Forelimb muscle (tissue), 1 donor: ENCODE measurements around the gene ACOX3. TPM values are rescaled to one million over a fixed set of nuclear protein-coding genes. Genes with fewer than 3 reads are reported as not detected.
"Not testable (repeated sequence)": the region's sequence is repeated elsewhere in the genome, so short reads cannot be mapped to it uniquely, and the experiment has no call there.

Source experiments
- DNase-seq: peaks from one replicate; pipeline ENCODE4 v3.0.0-alpha.2; 2013; ENCODE audit warnings: low read depth
- polyA plus RNA-seq: library from polyadenylated mRNA; unstranded; fragments of 120-200 nt; gene quantifications from one replicate; pipeline ENCODE4 v1.2.1, GENCODE V29; 2013; ENCODE audit not compliant: insufficient read length

ACOX3 gene
- polyA plus RNA-seq, 1 donor: 11.7 TPM

DNA sequence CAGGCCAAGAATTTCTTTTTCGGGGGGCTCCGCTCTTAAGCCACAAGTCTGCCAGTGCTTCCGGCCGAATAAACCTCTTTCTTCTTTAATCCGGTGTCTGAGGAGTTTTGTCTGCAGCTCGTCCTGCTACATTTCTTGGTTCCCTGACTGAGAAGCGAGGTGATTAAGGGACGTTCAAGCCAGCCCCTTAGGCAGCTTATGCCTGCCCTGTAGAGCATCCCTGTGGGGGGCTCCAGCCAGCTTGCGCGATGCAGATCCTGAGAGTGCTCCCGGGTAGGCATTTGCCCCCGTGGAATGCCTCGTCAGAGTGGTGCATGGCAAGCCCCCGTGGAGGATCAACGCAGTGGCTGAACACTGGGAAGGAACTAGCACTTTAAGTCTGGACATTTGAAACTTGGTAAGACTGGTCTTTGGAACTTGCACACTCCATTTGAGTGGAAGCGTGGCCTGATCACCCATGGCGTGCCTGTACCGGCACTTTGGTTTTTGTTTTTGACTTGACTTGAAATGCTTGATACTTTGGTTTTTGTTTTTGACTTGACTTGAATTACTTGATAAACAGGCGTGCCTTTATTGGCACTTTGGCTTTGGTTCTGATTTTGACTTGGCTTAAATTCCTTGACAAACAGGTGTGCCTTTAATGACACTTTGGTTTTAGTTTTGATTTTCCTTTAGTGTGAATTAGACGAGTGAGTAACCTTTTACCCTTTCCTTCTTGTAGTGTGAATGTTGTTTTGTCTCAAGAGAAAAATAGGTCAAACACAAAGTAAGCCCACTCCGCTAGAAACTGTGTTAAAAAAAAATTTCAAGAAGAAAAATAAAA lies 6.1 kb downstream of the ACOX3 start:
- no peak for DNase-seq

DNA sequence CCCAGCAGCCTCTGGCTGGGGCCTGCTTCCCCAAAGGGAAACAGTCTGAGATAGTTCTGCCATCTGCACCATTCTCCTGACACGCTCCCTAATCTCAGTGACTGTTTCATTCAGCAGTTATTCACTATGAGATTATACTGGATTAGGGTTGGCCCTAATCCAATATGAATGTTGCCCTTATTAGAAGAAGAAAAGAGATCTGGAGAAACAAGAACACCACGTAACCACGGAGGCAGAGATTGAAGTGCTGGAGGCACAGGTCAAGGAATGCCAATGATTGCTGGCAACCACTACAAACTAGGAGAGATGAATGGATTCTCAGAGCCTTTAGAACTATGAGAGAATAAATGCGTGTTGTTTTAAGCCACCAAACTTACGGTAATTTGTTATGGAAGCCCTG lies 7.4 kb downstream of the ACOX3 start:
- DNase-seq: no peak

DNA sequence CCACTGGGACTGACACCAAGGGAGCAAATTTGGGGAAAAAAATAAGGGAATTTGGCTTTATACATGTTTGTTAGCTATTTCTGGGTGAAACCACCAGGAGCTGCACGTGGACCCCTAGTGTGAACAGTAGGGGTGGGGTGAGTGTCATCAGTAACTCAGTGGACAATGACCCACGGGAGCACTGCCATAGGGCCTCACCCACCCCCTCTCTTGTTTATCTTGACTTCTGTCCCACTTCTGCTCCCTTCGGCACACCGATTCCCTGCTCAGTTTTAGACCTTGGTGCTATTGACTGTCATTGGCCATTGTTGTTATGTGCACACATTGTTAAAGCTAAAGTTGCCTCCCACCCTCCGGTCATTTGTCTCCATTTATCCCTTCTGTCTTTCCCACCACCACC lies 9.0 kb downstream of the ACOX3 start:
- no peak for DNase-seq

DNA sequence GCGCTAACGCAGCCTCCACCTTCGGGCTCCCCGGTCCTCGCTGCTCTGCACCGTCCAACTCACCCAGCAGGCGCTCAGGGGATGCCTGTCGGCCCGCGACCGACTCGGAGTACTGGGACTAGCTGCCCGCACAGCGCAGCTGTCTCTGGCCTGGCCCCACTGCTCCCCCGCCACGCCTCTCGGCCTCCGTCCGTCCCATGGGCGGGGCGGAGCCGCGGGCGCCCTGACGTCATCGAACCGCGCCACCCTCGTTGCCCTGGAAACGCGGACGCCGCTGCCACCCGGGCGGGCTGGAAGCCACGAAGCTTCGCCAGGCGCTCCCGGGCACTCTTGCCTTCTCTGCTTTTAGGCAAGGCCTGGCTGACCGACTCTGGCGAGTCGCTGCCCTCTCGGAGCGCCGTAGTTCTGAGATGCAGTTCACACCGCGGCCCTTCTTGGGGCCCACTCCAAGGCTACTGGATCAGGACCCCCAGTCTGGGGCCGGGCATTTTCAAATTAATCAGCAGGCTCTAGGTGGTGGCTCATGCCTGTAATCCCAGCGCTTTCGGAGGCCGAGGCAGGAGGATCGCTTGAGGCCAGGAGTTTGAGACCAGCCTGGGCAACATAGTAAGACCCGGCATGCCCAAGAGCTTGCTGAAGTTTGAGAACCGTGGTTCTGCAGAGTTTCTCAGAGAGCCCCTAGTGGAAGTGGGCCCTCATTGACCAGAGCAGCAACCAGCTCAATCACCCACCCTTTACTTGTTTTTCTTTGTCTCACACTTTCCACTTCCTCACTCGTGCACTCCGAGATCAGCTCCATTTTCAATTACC lies 12.0 kb downstream of the ACOX3 start:
- DNase-seq: no peak

DNA sequence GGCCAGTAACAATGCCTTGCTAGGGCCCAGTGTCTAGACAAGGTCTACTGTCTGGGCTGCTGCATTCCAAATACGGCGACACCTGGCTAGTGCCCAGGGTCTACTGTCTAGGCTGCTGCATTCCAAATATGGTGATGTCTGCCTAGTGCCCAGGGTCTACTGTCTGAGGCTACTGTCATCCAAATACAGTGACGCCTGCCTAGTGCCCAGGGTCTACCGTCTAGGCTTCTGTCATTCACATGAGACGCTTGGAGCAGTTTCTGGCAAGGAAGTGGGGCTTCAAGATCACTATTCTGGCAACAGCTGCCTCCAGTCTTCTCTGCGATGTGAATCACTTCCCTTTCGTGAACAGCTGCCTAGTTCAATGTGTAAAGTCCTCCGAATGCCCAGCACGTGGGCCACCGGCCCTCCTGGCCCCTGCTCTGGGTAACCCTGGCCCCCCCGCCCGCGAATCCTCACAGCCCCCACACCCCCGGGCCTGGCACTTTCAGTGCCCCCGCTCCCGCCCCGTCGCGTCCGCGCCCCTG lies 12.7 kb downstream of the ACOX3 start:
- no peak for DNase-seq

DNA sequence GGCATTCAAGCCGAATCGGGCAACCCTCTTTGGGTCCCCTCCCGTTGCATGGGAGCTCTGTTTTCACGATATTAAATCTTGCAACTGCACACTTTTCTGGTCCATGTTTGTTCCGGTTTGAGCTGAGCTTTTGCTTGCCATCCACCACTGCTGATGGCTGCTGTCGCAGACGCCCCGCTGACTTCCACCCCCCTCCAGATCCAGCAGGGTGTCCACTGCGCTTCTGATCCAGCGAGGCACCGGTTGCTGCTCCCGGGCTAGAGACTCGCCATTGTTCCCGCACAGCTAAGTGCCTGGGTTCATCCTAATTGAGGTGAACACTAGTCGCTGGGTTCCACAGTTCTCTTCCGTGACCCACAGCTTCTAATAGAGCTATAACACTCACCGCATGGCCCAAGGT lies 13.3 kb downstream of the ACOX3 start:
- no peak for DNase-seq

DNA sequence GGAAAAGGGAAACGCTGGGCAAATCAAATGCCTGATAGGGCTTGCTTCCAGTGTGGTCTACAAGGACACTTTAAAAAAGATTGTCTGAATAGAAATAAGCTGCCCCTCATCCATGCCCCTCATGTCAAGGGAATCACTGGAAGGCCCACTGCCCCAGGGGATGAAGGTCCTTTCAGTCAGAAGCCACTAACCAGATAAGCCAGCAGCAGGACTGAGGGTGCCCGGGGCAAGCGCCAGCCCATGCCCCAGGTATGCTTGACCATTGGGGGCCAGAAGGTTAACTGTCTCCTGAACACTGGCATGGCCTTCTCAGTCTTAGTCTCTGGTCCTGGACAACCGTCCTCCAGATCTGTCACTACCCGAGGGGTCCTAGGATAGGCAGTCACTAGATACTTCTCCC lies 17.7 kb downstream of the ACOX3 start:
- no peak for DNase-seq

DNA sequence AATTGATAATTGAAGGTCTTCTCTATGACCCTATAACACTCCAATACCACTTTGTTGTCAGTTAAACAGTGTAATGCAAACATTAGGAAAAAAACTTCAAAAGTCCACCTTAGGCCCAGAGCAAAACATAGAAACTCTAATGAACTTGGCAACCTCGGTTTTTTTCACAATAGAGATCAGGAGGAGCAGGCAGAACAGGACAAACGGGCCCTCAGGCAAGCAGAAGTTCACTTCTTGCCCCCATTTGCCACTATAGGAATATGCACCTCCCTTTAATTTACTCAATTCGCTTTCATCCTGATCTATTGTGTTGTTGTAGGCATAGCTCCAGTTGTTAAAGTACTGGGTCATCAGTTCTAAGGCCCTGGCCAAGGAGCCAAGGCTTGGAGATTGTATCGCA lies 18.2 kb downstream of the ACOX3 start:
- DNase-seq: no peak

DNA sequence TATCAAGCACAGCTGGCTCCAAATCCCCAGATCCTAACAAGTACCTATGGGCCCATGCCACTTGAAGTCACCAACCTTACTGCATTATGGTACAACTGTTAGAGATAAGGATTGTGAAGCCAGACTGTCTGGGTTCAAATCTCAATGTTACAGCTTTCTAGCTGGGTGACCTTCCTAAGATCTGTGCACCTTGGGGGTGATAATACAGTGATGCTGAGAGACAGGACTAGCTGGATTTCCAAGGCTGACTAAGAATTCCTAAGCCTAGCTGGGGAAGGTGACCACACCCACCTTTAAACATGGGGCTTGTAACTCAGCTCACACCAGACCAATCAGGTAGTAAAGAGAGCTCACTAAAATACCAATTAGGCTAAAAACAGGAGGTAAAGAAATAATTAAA lies 20.4 kb downstream of the ACOX3 start:
- not testable (repeated sequence) for DNase-seq

DNA sequence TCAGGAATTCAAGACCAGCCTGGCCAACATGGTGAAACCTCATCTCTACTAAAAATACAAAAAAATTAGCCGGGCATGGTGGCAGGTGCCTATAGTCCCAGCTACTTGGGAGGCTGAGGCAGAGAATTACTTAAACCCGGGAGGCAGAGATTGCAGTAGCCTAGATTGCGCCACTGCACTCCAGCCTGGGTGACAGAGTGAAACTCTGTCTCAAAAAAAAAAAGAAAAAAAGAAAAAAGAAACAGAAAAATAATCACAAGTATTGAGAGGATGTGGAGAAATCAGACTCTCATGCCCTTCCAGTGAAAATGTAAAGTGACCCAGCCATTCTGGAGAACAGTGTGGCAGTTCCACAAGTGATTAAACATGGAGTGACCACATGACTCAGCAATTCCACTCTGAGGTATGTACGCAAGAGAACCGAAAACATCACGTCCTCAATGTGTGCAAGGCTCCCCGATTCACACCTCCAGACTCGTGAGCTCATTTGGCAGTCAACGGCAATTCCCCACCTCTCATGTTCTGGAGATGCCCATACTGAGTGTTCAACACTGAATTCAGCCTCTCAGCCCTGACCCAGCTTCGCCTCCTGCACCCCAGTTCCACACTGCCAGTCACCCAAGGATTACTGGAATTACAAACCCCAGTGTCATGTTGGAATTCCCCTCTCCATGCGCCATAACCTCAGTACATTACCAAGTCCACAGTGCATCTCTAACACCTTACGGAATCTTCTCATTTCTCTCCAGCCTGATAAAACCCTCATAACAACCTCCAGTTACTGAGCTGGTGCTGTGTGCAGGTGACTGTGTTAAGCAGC lies 21.1 kb downstream of the ACOX3 start:
- DNase-seq: no peak

DNA sequence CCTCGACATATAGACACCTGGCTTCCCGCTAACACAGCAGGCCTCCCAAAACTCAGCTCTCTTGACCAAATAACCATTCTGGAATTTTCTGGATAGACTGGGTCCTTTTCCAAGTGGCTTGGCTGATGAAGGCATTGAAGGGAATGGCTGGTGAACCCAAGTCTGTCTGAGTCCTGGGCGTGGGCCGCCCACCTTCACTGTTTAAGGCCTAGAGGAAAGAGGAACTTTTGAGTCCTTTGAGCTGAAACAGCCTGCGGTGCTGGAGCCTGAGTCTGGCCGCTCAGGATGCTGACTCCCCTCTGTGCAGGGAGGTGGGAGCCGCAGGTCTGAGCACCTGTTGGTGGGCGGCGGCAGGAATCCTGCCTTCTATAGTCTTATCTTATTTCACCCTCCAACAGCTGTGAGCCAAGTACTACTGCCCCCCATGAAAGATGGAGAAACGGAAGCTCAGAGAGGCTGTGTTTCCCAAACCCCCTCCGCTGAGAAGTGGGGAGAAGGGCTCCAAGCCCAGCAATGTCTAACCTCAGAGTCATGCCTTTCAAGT lies 23.4 kb downstream of the ACOX3 start:
- no peak for DNase-seq

DNA sequence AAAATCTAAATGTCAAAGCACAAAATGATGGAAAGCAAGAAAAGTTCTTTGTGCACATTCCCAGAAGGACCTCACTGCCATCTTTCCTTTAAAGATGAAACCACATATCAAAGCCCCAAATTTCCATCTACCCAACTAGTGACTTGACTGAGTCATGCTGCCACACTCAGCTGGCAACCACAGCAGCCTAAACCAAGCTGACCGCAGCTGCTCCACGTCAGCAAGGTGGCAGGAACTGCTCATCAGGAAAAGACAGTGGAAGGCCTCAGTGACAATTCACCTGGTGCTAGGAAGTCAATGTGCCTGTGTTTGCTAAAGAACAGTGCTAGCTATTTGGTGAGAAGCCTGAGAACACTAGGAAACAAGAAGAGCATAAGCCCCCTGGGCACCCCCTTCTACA lies 26.1 kb downstream of the ACOX3 start:
- no peak for DNase-seq

DNA sequence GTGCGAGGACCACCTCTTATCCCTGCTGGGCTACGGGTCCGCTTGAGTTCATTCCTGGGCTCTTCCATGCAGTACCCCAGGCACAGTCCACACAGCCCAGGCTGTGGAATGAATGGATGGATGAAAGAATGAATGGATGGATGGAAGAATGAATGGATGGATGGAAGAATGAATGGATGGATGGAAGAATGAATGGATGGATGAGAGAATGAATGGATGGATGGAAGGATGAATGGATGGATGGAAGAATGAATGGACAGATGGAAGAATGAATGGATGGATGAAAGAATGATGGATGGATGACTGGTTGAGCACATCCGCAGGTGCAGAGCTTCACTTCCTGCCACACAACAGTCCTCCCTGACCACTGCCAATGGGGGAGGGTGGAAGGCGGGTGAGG lies 28.2 kb downstream of the ACOX3 start:
- no peak for DNase-seq

DNA sequence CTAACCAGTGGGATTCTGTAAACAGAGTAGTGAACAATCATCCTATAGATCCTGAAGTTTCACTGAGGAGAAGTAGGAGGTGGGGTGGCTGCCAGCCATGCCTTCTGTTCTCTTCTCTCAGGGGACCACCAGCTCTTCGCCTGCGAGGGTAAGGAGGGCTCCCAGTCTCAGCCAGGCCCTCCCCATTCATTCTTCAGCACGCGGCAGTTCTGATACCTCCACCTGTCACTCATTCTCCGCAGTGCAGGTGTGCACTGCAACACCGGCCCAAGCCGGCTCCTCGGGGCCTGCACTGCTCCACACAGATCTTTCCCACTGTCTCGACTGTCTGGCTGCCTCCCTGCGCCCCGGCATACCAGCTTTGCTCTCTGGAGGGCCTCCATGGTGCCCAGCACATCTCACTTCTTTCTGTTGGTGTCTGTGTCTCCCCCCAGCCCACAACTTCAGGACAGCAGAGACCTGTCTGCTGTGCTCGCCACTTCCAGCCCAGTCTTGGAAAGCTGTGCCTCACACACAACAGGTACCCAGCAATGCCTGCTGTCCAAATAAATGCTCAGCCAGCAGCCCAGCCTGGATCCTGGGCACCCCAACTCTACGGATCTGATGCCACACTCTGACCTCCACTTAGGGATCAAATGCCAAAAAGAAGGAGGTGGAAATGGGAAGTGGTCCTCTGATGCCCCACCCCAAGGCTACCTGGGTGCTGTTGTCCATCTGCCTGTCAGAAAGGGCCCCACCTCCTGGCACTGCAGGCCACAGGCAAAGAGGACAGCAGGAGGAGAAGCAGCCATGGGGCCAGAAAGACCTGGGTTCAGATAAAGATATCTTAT lies 29.0 kb downstream of the ACOX3 start:
- DNase-seq: no peak

DNA sequence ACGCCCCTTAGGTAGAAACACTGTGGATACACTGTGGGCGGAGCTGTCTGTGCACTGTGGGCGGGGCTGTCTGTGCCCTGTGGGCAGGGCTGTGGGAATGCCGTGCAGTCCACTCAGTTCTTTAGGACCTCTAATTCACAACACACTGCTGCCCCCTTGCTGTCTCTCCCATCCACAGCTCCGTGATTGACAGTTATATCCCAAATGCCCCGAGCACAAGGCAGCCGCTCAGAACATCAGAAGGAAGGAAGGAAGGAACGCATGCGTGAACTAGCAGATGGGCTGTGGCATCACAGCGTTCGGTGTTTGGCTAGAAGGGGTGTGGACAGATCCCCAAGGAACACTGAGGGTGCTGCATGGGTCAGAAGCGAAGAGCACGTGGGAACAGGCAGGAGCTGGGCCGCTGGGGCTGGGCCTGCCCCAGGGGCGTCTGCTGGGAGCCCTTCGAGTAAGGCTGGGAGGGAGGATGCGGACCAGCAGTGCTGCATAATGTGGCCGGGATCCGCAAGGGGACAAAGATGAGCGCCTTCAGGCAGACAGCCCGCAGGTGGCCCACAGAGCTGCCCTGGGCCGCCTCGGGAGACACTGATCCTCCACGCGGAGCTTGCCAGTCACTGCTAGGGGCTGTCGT lies 29.8 kb downstream of the ACOX3 start:
- DNase-seq: no peak

DNA sequence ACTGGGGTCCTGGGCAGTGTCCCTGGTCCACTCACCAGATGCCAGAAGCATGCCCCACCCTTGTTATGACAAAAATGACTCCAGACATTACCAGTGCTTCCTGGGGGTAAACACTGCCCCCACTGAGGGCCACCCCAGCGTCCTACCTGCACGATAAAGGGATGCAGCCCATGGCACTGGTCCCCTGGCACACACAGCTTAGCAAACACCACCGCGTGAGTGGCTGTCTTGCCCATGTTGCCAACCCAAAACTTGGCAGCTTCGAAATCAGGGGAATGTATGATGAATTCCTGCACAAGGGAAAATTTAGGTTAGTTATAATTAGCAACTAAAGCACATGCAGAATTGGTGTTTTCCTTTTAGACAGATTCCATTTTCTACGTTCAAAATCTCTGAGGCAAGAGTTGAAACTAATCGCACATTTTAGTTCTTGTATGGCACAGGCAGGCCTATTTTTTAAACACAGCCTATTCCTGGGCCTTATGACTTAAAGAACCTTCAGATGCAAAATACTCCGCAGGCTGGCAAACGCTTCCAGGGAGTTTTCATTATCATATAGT lies 30.4 kb downstream of the ACOX3 start:
- DNase-seq: no peak

DNA sequence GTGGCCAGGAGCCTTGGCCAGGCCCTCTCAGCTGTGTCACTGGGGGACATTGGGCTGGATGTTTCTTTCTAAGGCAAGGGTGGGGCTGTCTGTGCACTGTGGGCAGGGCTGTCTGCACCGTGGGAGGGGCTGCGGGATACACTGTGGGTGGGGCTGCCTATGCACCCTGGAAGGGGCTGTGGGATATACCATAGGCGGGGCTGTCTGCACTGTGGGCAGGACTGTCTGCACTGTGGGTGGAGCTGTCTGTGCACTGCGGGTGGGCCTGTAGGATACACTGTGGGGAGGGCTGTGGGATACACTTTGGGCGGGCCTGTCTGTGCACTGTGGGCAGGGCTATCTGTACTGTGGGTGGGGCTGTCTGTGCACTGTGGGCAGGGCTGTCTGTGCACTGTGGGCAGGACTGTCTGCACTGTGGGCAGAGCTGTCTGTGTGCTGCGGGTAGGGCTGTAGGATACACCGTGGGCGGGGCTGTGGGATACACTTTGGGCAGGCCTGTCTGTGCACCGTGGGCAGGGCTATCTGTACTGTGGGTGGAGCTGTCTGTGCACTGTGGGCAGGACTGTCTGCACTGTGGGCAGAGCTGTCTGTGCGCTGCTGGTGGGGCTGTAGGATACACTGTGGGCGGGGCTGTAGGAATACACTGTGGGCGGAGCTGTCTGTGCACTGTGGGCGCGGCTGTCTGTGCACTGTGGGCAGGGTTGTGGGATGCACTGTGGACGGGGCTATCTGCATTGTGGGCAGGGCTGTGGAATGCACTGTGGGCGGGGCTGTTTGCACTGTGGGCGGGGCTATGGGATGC lies 31.1 kb downstream of the ACOX3 start:
- DNase-seq: no peak

DNA sequence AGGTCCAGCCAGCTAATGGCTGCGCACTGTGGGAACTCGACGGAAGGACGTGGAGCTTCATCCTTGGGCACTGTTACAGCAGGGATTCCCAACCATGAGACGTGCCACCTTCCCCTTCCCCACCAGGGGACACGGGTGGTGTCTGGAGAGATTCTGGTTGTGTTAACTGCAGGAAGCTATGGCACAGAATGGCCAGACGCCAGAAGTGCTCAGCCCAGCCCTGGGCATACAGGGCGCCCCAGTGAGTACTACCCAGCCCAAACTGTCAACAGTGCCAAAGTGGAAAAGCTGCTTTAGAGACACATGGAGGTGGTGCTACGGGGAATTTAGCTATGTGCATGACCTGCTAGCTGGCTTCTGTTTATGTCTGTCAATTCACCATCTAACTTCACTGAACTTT lies 32.8 kb downstream of the ACOX3 start:
- no peak for DNase-seq

DNA sequence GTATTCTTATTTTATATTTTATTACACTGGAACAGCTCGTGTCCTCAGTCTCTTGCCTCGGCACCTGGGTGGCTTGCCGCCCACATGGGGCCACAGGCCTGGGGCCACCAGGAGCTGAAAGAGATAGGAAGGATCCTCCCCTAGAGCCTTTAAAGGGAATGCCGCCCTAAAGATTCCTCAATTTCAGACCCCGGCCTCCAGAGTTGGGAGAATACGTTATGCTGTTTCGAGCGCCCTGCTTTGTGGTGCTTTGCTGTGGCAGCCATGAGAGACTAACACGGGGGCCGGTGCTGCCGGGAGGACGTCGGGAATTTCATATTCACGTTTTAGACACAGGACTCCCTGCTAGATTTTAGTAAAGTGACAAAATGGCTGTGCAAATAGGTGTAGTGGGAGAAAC lies 33.2 kb downstream of the ACOX3 start:
- no peak for DNase-seq
